Hematopoietic multipotent progenitor cell (in vitro differentiated cells): Measurements from ENCODE around the gene WDR64. TPM values are rescaled to one million over a fixed set of nuclear protein-coding genes. Genes with fewer than 3 reads are reported as not detected.

ENCODE experiments used
- DNase-seq, 3 donors: peaks; one replicate each; pipeline ENCODE4 v3.0.0-alpha.2; 2011 to 2015; ENCODE audit warnings: low read depth in 2 of 3, low spot score in 2 of 3
- total RNA-seq: library from RNA; depleted of rRNA; stranded (reverse); fragments of >200 nt; gene quantifications from one replicate; pipeline ENCODE4 v1.2.3, GENCODE V29; 2012

Gene WDR64
- total RNA-seq, 1 donor = not detected

DNA sequence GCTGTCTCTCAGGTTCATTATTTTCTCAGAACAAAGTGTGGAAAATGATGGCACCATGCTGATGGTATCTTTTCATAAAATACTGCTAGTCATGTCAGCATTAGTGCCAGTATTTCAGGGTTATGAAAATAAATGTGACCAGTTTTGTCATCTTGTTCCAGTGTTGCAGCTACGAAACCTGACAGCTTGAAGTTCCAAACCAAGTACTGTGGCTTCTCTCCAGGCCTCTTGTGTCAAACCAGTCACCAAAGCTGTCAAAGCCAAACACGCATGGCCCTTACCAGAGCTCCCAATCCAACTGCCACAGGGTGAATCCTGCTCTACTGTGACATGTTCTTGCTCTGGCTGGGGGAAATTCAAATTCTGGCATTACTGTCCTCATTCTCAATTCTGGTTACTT lies 175.2 kb downstream of the WDR64 start:
- DNase-seq = no peak

DNA sequence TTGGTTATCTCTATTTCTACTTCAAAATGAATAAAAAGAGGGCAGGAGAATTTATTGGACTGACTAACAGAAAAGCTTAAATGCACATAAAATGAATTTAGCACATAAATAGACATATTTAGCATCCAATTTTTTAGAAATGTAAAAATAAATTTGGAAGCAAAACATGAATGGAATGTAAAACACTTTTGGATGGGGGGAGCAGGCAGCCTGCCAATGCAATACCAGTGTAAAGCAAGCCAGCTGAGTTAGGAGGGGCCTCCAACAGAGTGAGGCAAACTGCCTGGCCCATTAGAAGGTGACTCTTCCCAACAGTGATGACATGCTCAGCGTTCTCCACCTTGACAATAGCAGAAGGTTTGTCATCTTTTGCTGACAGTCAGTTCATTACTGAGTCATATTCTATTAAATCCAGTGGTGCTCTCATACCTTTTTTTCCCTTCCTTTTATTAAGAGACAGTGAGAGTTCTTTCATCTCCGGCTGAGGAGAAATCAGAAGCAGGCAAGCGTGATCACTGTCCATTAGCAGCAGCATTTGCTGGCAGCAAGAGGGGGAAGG lies 176.5 kb downstream of the WDR64 start:
- no peak for DNase-seq

DNA sequence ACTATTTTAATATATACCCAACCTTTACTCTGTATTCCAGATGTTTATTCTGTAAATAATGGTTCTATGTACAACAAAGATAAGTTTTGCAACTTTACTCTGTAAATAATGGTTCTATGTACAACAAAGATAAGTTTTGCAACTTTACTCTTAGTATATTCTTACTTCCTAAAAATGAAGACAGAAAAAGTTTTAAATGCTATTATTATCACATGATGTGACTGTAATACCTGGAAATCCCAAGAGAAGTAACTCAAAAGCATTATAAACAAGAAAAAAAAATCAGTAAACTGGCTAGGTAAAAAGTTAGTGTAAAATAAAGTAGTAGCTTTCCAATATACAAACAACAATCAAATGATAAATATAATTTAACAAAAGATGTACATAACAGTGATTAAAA lies 177.4 kb downstream of the WDR64 start:
- DNase-seq = no peak

DNA sequence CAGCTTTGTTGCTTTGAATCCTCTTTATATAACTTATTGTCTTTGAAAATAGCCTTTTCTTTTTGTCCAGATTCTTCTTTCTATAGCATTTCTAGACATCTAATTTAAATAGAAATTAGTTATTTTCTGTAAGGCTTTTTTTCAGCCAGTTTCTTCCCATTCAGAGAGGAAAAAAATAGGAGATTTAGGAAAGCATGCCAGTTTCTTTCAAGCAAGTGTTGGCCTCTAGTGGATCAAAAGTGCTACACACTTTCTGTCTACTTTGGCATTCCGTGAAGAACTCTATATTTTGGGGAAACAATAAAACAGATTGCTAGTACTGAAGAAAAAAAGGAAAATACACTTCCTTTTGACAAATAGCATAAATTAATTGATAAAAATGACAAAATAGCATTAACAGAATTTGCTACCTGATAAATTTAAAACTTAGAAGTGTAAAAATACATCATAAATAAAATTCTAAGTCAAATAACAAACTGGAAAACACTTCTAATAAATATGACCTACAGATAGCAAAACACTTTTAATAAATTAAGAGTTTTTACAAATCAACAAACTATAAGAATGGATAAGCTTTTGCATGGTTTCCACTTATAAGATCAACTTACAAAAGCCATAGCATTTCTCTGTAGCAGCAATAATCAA lies 182.8 kb downstream of the WDR64 start:
- DNase-seq = peak in 1 of 3 donors; percentile 21

DNA sequence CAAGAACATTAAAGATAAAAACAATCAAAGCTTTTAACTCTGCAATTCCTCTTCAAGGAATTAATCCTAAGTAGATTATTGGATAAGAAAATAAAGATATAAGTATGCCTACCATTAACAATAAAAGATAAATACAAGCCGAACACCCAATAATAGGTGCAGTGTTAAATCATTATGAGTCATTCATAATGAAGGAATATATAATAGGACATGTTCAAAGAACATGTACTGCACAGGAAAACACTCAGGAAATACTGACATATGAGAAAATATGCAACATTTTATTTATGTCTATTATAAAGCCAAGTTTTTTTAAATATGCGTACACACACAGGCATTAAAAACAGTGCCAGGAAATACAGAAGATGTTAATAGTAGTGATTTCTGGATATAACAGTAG lies 184.9 kb downstream of the WDR64 start:
- DNase-seq = no peak

DNA sequence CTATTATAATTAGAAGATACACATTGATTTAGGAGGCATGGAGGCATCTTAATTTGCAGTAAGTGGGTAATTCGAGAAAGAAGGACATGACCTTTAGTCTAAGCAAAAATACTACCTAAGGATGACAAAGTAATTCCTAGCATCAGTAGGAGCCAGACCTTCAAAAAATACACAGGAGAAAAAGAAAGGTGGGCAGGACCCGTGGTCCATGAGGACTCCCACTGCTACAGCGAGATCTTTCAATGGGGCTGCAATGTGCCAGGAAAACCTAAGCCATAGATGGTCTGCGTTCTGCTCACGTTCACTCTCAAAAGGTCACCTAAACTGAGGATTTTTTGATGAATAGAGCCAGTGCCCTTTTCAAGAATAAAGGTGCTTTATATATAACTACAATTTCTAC lies 185.3 kb downstream of the WDR64 start:
- no peak for DNase-seq

DNA sequence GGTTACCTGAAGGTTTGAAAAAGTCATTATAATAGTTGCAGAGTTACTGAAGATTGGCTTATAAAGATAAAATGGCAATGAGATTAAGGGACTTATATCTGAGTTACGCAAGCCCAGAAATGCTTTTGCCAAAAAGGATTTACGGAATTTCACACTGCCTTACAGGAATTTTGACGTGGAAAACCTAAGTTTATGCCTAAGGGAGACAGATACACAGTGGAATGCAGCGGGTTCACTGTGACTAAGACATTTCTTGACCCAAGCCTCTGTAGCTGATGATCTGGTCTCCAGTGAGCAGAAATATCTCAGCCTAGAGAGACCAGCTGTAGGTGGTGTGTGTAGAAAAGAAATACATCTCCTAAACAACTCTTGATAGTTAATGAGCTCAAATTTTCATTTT lies 185.8 kb downstream of the WDR64 start:
- DNase-seq = no peak

DNA sequence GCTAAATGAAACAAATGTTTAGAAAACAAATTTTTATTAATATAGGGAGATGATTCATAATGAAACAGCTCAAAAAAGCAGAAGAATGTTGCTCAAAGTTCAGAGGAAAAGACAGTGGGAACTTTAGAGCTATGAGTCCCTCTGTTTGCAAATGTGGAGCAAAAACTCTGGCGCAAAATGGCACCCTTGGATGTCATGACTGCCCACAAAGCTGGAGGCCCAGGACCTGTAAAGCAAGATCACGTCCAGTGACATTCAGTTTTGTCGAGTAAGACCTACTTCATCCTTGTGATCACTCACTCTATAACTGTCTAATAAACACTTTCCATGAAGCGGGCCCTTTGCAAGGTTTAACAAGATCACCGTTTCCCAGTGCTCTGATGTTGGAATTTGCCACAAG lies 186.8 kb downstream of the WDR64 start:
- no peak for DNase-seq

DNA sequence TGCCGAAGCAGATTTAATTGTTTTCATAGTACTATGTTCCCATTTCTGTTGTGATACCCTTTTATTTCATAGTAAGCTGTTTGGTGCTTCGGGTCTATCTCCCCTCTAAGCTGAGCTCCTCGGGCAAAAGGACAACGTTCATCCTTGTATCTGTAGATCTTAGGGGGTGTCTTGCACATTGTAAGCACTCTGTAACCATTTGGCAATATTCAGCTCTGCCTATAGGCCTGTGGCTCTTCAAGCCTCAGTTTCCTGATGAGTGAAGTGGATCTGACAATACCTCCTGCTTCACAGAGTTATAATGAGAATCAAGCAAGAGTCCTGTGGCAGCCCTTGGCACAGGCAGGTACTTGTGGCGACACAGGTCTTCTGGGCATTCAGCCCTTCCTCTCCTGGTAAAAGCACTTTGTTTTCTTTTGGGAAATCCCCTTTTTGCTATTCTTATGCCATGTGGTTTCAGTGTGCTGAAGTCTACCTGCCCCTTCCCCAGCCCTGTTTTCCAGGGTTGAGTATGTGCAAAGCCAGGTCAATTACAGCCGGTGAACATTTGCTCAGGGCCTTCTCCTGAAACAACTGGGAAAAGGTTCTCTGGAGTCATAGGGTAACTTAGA lies 187.4 kb downstream of the WDR64 start:
- DNase-seq = no peak

DNA sequence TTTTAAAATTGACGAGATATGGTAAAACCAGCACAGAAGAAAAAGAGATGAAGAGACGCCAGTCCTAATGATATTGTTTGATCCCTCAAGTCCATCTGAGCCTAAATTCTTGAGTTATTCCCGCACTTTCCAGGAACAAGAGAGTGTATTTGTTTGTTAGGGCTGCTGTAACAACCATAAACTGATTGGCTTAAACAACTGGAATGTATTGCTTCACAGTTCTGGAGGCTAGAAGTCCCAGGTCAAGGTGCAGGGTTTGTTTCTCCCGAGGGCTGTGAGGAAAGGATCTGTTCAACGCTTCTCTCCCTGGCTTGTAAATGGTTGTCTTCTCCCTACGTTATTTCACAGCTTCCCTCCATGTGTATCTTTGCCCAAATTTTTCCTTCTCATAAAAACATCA lies 188.1 kb downstream of the WDR64 start:
- DNase-seq = no peak

DNA sequence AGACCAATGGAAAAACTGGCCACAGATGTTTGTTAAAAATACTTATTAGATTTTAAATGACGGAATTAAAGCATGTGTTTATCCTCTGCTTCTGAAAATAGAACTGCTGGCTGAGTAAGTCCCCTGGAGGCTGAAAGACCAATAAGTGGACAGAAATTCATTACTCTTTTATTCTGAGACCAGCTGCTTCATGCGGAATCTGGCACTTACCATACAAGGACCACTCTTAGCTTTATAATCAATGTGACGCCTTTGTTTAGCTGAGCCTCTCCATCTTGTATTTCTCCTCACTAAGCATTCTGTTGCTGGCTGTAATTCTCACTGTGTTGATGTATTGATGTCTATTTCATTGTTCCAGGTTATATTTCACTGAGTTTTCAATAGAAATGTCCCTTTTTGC lies 189.6 kb downstream of the WDR64 start:
- DNase-seq = no peak

DNA sequence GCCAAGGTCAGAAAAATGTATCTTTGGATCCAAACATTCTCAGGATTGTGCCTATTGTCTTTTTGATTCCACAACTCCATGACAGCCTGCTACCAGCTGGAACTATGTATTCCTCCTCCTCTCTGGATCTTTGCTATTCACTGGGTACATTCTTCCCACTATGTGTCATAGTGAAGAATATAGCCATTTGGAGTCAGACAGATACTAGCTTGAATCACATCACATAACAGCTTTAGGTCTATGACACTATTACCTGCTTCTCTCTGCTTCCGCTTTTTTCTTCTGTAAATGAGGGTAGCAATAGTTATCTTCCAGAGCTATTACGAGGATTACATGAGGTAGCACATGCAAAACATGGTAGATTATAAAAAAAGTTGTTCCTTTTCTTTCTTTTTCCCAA lies 190.5 kb downstream of the WDR64 start:
- DNase-seq = no peak

DNA sequence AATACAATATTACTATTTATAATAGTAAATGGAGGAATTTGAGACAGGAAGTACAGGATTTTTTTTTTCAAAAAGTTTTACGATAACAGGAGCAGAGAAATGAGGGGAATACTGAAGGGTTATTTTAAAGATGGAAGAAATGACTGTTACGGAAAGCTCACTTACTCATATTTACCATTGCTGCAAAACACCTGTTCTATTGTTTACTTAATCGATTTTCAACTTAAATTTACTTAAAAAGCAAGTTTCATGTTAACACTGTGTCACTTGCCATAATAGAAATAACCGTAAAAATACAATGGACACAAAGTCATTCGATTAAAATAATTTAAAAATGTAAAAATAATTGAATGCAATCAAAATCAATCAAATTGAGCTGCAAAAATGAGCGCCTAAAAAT lies 192.5 kb downstream of the WDR64 start:
- no peak for DNase-seq

DNA sequence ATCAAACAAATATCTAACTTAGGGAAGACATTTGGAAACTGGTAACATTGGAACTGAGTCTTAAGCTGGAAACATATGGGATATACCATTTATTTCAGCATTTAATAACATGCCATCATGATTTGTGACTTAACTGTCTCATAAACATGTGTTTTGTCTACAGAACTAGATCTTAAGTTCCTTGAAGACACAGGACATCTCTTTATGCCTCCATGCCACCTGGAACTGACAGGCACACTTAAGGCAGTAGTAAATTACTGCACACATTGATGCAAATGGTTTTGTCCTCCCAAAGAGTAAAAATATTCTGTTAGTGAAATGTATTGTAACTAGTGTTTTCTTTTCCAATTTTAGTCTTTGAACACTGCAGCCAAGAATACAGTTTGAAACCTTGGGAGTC lies 194.3 kb downstream of the WDR64 start:
- DNase-seq = no peak

DNA sequence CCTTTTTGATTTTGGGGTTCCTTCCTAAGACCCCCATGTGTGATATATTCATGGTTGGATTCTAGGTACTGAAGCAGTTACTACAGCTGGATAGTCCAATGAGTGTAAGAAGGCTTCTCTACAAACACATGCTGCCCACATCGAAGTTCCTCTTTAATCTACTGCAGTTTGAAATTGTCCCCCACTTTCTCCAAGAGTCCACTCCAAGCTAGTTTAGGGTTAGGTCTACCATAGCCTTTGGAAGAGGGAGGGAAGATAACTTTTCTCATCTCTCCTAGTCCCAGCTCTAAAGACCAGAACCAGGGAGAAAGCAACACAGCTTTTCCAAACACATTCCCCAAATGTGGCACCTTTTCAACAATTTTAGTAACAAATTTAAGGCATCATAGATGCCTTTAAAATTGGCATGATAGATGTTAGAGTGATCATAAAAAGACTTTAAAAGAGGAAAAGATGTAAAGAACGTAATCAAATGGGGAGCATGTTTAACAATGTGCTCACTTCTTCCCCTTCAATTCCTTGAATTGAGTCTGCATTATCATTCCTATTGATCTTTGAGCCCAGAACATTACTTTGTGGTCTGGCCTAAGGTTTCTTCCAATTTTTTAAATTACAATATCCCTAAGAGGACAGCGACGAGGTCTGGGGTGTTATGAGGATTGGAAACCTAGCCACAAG lies 194.9 kb downstream of the WDR64 start:
- DNase-seq = no peak

DNA sequence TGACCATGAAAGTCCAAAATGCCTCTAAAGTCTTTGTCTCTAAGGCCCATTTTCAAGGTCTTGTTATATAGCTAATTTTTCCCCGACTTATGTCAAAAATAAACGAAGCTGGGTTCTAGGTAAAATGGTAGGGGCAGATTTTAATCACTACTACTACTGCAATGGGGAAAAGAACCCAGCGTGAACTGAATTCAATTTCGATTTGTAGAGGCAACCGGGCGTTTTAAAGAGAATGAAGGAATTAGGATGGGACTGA lies 195.4 kb downstream of the WDR64 start:
- no peak for DNase-seq

DNA sequence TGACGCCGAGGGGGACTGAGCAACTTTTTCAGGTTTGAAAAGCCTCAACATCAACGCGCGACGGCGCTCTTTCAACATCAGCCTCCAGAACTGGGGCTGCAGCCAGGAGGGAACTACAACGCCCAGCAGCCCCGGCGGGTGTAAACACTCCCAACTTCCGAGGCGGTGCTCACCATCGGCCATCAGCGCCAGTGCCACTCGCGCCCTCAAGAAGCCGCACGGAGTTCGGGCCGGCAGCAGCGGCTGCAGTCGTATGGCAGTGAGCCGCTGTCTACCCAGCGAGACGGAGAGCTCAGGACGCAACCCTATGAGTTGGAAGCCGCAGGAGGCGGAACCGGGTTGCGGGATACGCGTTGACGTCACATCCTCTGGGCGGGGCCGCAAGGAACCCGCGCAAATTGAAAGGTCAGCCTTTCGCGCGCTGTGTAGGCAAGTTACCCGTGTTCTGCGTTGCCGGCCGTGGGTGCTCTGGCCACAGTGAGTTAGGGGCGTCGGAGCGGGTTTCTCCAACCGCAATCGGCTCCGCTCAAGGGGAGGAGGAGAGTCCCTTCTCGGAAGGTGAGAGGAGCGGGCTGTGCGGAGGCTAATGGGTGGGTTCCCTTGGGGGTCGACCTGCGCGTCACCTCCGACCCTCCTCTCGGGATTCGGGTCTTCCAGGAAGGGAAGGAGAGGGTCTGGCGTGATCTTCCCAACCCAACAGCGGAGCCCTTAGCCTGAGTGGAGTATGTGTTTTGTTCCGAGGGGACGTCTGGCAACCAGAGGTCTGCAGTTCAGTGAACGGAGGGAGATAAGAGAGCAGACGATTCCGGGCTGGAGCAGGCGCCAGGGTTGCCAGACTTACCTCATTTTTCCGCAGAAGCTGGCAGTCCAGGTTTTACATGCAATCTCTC lies 196.0 kb downstream of the WDR64 start, which contains the start of gene EXO1:
EXO1 (plus strand) TSS at position 409 of the 890 bp plus-strand sequence. CDS start 2,222 bp downstream, outside the sequence.
- peak; percentile 79 to 97 (median 93) for DNase-seq

DNA sequence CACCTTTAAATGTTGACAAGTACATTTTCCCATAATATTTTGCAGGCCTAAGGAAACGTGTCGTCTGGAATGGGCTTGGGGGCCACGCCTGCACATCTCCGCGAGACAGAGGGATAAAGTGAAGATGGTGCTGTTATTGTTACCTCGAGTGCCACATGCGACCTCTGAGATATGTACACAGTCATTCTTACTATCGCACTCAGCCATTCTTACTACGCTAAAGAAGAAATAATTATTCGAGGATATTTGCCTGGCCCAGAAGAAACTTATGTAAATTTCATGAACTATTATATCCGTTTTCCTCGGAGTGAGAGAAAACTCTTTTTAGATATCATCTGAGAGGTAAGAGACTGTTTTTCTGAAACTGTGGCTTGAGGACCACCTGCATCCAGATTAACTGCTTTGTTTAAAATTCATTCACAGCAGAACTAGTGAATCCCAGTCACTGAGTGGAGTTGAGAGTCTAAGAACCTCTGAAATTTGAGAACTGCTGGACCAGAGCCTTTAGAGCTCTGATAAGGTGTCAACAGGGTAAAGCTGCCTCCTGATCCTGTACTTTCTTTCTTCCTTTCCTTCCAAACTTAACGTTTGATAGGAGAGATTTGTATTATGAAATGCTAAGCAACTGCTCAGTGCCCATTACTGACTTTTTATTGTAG lies 196.7 kb downstream of the WDR64 start:
- DNase-seq = no peak

DNA sequence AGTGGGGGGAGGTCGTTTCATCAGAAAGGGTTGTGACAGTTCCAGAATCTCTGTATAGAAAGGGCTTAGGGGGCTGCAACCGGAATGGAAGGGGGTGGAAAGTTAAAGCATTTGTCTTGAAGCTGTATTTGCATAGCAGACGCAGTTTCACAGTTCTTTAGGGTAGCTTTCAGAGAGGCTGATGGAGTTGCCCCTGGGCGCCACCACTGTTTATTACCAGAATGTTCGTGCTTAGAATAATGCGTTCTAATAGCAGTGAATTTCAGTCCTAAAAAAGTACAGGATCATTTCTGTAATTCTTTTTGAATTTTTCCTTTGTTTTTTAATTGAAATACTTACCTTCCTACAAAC lies 197.2 kb downstream of the WDR64 start:
- DNase-seq = no peak
